Keratinocyte (primary cell): ENCODE measurements around the gene KIAA1210.

ENCODE experiments used
- CTCF ChIP-seq, 3 experiments: IDR thresholded peaks in 1 of 3; conservative IDR thresholded peaks in 1 of 3; optimal IDR thresholded peaks in 1 of 3; 2 replicates in 2 of 3; 3 replicates in 1 of 3; pipeline versions ENCODE3 to v1.5.1; 2011; ENCODE audit warnings: low read length in 3 of 3, mild to moderate bottlenecking in 3 of 3, moderate library complexity in 2 of 3, control low read depth in 1 of 3, inconsistent platforms in 1 of 3; ENCODE audit not compliant: insufficient read depth in 2 of 3; ENCODE audit errors: extremely low read depth in 1 of 3
- EZH2 ChIP-seq: IDR thresholded peaks from one replicate; pipeline ENCODE4 v1.6.1; 2012; ENCODE audit warnings: inconsistent platforms, mild to moderate bottlenecking, low read length, moderate library complexity

- no peak for TF ChIP-seq EZH2
- TF ChIP-seq CTCF (optimal IDR thresholded peaks at IDR 0.05 in 1 of 3, IDR thresholded peaks at IDR 0.05 in 1 of 3, conservative IDR thresholded peaks at IDR 0.05 in 1 of 3; ENCODE audit: extremely low read depth in 1 of 3, insufficient read depth in 2 of 3, low read length in 3 of 3), result no peak
Measured at GRCh38 chrX:119168104-119168503, 40.5 kb upstream of the KIAA1210 start.
